ENCODE data around the gene TUBA8. TPM values are rescaled to one million over a fixed set of nuclear protein-coding genes. Genes with fewer than 3 reads are reported as not detected.
A peak's percentile ranks its signal among the peaks of the same experiment; 100 is the strongest.
"Not testable (repeated sequence)": the region's sequence is repeated elsewhere in the genome, so short reads cannot be mapped to it uniquely, and the experiment has no call there.

Gene TUBA8
- total RNA-seq, 1 donor from 2014 or later: 5.6 TPM

DNA sequence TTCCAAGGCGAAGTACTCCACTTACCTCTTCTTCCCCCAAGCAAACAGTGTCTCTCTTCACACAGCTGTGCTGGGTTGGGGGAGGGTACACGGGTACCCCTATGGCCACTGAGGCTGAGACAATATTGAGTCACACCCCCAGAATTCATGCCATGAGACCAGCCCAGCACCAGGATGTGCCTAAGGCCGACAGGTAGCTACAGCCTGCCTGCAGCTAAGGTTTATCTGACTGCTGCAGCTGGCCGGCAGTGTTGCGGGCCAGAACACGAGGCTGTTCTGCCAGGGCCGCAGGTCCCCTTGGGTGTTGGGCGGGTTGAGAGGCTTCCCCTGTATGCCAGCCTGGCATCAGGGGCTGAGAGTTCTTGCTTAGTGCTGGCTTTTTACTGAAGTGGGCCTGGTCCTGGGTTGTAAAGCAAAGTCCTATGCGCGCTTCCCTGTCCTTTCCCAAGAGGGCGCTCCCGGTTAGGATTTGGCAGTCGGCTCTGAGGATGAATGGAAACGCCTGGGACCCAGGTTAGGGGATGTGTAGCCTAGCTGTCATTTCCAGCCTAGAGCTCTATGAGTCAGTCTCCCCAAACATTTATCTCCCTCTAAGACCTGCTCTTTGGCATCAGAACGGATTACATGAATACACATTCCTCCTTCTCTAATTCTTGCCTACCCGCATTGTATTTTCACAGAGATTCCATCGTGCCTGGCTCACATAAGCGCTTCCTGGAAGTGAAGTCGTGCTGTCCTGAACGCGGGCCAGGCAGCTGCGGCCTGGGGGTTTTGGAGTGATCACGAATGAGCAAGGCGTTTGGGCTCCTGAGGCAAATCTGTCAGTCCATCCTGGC lies 46.5 kb downstream of the TUBA8 start:
- peak overlapping the region; percentile 13 for H3K27ac ChIP-seq
- no peaks in the 10 kb centered on the region for H3K36me3 ChIP-seq
- H3K4me3 ChIP-seq: no peak overlapping the region
- H3K27me3 ChIP-seq: no peaks in the 10 kb centered on the region
- TF ChIP-seq POLR2AphosphoS5 (IDR thresholded peaks at IDR 0.05; ENCODE audit: insufficient read depth in 1 of 2, low read depth in 1 of 2) (no peak), POLR2A (IDR thresholded peaks at IDR 0.05) (no peak)
- TF ChIP-seq, protein P1, sequence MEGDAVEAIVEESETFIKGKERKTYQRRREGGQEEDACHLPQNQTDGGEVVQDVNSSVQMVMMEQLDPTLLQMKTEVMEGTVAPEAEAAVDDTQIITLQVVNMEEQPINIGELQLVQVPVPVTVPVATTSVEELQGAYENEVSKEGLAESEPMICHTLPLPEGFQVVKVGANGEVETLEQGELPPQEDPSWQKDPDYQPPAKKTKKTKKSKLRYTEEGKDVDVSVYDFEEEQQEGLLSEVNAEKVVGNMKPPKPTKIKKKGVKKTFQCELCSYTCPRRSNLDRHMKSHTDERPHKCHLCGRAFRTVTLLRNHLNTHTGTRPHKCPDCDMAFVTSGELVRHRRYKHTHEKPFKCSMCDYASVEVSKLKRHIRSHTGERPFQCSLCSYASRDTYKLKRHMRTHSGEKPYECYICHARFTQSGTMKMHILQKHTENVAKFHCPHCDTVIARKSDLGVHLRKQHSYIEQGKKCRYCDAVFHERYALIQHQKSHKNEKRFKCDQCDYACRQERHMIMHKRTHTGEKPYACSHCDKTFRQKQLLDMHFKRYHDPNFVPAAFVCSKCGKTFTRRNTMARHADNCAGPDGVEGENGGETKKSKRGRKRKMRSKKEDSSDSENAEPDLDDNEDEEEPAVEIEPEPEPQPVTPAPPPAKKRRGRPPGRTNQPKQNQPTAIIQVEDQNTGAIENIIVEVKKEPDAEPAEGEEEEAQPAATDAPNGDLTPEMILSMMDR (IDR thresholded peaks at IDR 0.05): peak in 2 of 3 experiments; percentile 39 to 71
- DNase-seq (ENCODE audit: extremely low spot score in 2 of 2): no peak
- no peaks in the 10 kb centered on the region for H3K9me3 ChIP-seq
- H3K4me1 ChIP-seq: peaks cover 7% of the 10 kb centered on the region
- intact Hi-C loops (cut with DNase I): no loop called here

DNA sequence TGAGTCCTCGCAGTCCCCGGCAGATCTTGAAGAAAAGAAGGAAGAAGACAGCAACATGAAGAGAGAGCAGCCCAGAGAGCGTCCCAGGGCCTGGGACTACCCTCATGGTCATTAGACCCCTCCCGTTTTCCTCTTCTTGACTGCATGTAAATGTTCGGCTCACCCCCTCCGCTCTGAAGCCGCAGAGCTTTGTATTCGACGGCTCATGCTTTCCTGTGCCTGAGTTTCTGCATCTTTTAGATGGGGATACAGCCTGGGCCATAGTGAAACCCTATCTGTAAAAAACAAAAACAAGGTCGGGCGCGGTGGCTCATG lies 47.1 kb downstream of the TUBA8 start:
- intact Hi-C loops (cut with DNase I): no loop called here
- no peak for DNase-seq (ENCODE audit: extremely low spot score in 2 of 2)
- TF ChIP-seq POLR2AphosphoS5 (IDR thresholded peaks at IDR 0.05; ENCODE audit: insufficient read depth in 1 of 2, low read depth in 1 of 2) (no peak), POLR2A (IDR thresholded peaks at IDR 0.05) (no peak)
- H3K4me1 ChIP-seq: peaks cover 7% of the 10 kb centered on the region
- no peaks in the 10 kb centered on the region for H3K36me3 ChIP-seq
- no peak overlapping the region for H3K4me3 ChIP-seq
- H3K27me3 ChIP-seq: no peaks in the 10 kb centered on the region
- peak overlapping the region; percentile 13 for H3K27ac ChIP-seq
- H3K9me3 ChIP-seq: no peaks in the 10 kb centered on the region

DNA sequence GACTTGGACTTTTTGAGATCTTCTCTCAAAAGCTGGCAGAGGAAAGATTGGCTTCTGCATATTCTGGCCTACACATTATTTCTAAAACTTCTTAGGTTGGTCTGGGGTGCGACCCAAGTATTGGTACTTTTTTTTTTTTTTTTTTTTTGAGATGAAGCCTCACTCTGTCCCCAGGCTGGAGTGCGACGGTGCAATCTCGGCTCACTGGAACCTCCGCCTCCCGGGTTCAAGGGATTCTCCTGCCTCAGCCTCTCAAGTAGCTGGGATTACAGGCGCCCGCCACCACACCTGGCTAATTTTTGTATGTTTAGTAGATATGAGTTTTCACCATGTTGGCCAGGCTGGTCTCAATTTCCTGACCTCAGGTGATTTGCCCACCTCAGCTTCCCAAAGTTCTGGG lies 50.0 kb downstream of the TUBA8 start:
- H3K9me3 ChIP-seq; H3K27me3 ChIP-seq; H3K4me1 ChIP-seq; H3K4me3 ChIP-seq; H3K36me3 ChIP-seq; intact Hi-C loops (cut with DNase I); DNase-seq (ENCODE audit: extremely low spot score in 2 of 2); H3K27ac ChIP-seq: not testable (repeated sequence)

DNA sequence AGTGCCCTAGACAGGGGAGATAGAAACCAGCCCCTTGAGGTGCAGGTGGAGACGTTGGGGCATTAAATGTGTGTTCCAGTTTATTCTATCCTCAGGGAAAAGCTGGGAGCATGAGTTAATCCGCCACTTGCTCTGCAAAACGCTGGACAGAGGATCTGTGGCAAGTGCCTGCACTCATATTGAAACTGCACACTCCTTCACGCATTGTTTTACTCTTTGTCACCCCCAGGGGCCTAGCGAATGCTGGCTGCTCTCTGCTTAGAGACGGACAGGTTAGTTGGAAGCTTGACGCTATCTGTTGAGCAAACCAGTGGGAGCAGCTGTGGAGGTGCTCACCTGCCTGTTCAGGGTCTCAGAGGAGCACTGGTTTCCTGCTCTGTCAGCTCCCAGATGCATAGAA lies 53.2 kb downstream of the TUBA8 start:
- H3K4me3 ChIP-seq; H3K27me3 ChIP-seq; H3K9me3 ChIP-seq; intact Hi-C loops (cut with DNase I); H3K36me3 ChIP-seq; H3K4me1 ChIP-seq; H3K27ac ChIP-seq: not testable (repeated sequence)
- DNase-seq (ENCODE audit: extremely low spot score in 2 of 2): peak in 1 of 2 donors; percentile 52

DNA sequence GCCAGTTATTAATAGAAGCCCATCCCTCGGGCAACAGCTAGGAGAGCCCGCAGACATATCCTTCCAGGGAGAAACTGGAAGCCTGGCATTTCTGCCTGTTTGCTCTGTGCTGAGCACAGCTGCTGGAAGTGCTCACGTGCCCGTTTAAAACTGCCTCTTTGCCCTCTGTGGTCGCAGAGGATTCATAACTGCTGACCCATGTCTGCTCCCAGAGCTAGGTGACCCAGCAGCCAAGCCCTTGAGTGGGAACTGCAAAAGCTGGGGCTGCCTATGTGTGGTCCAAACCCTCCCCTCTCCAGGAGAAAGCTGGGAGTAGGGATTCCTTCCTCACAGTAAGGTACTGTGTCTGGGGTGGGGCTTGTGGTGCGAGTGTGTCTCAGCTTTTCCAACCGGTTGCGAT lies 54.0 kb downstream of the TUBA8 start:
- DNase-seq (ENCODE audit: extremely low spot score in 2 of 2); H3K27me3 ChIP-seq; H3K4me3 ChIP-seq; intact Hi-C loops (cut with DNase I); H3K4me1 ChIP-seq; H3K36me3 ChIP-seq; H3K9me3 ChIP-seq; H3K27ac ChIP-seq: not testable (repeated sequence)

DNA sequence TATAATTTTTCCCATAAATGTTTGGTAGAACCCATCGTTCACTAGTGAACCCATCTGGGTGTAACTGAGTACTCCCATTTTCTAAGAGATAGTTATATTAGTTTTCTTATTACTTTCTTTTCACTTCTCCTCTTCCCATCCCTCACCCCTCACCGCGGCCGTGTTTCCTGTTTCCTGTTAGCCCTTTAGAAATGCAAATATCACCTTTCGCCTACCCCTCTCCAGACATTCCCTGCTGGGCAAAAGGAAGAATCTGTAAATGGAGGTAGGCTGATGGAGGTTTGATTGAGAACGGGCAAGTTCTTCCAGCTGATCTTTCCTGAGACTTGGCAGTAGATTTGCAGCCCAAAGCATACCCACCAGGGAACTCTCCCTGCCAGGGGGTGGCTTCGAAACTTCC lies 54.7 kb downstream of the TUBA8 start:
- intact Hi-C loops (cut with DNase I); H3K9me3 ChIP-seq; H3K27me3 ChIP-seq; H3K4me1 ChIP-seq; H3K27ac ChIP-seq; H3K36me3 ChIP-seq; H3K4me3 ChIP-seq; DNase-seq (ENCODE audit: extremely low spot score in 2 of 2): not testable (repeated sequence)

DNA sequence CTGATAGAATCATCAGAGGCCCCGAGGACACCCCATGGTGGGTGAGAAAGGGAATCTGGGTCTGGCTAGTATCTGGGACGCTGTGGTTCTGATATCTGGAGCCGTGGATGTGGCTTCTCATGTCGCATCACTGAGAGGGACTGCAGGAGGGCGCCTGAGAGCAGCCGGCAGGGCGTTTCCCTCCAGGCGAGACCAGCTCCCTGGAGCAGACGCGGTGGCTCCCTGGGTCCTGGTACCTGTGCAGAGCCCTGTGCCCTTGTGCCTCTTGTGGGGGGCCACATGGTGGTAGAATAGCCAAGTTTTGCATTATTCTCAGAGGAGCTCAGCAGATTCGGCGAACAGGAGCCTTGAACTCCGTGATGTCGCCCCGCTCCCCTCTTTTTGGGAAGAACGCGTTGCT lies 59.7 kb downstream of the TUBA8 start:
- DNase-seq (ENCODE audit: extremely low spot score in 2 of 2); H3K9me3 ChIP-seq; H3K4me3 ChIP-seq; H3K27me3 ChIP-seq; H3K27ac ChIP-seq; H3K4me1 ChIP-seq; intact Hi-C loops (cut with DNase I); H3K36me3 ChIP-seq: not testable (repeated sequence)

DNA sequence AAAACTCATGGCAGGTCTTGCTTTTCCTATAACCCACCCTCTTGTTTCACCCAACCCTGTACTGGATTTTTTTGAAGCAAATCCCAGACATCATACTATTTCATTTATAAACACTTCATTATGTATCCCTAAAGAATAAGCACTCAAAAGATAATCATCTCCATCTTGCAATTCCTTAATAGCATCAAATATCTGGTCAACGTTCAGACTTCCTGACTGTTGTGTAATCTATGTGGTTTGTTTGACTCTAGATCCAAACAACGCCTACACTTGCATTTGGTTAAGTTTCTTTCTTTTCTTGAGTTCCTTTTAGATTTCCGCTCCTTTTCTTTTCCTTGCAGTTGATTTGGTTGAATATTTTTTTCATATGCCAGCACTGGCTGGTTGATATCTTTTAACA lies 61.6 kb downstream of the TUBA8 start:
- intact Hi-C loops (cut with DNase I); H3K27ac ChIP-seq; DNase-seq (ENCODE audit: extremely low spot score in 2 of 2); H3K4me1 ChIP-seq; H3K4me3 ChIP-seq; H3K36me3 ChIP-seq; H3K9me3 ChIP-seq; H3K27me3 ChIP-seq: not testable (repeated sequence)

DNA sequence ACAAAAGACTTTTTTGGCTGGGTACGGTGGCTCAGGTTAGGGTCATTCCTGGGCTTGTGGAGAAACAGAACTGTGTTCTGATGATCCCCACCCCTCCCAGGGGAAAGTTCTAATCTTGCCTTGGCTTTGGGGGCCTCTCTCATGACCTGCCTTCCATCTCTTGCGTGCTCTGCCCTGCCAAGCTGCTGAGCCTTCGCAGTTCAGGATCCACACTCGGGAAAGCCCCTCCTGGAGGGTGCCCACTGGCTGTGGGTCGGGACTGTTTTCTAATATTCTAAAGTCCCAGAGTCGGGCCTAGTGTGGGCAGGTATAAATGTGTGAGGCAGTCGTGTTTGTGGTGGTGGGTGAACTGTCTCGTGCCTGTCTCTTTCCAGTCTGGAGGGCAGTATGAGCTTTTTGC lies 62.2 kb downstream of the TUBA8 start:
- DNase-seq (ENCODE audit: extremely low spot score in 2 of 2); H3K27me3 ChIP-seq; H3K27ac ChIP-seq; intact Hi-C loops (cut with DNase I); H3K36me3 ChIP-seq; H3K4me1 ChIP-seq; H3K4me3 ChIP-seq; H3K9me3 ChIP-seq: not testable (repeated sequence)

DNA sequence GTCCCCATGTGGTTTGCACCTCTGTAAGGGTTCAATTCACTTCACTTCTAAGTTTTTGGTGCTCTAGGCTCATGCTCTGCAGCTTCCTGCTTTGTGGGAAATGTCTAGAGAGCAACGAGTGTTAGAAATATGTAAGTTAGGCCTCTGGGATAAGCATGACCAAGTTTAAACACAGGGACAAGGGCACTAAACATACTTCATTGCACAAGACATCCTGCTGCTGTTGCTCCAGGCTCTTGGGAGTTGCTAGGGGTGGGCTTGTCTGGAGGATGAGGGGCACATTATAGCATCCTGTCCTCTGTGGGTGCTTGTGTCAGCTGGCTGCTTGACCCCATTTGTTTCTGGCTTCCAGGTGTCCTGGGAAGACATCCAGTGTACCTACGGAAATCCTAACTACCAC lies 62.8 kb downstream of the TUBA8 start:
- H3K27me3 ChIP-seq; intact Hi-C loops (cut with DNase I); H3K36me3 ChIP-seq; H3K27ac ChIP-seq; H3K4me3 ChIP-seq; H3K4me1 ChIP-seq; DNase-seq (ENCODE audit: extremely low spot score in 2 of 2); H3K9me3 ChIP-seq: not testable (repeated sequence)

All from vagina (tissue), 2 donors.